ENCODE measurements around the gene WASL. TPM values are rescaled to one million over a fixed set of nuclear protein-coding genes. Genes with fewer than 3 reads are reported as not detected.

Gene WASL
- total RNA-seq, 1 experiment from 2014 or later: 34.4 TPM

GRCh38 chr7:123673752-123674398 is 74.9 kb downstream of the WASL start:
- no peak for DNase-seq (ENCODE audit: low spot score)
- H3K27me3 Mint-ChIP-seq (ENCODE audit: low read depth): no peaks in the 10 kb centered on the region
- ATAC-seq: no peak; the same call in 1 of the 2 replicates
- H3K9me3 Mint-ChIP-seq: no peaks in the 10 kb centered on the region
- CTCF ChIA-PET: interaction anchor here (0.7 to 1.2 kb wide), 2 partner anchors 28 to 93 kb away, joined by 3 to 5 read pairs; no protein-coding TSS in a partner anchor
- H3K36me3 Mint-ChIP-seq: no peaks in the 10 kb centered on the region
- H3K4me1 Mint-ChIP-seq: peaks cover 17% of the 10 kb centered on the region
- no peak overlapping the region for H3K4me3 Mint-ChIP-seq
- no peak overlapping the region for H3K27ac Mint-ChIP-seq
- POLR2A ChIA-PET: no interaction called here
- TF ChIP-seq ZNF263 (CRISPR knock-in tag; IDR thresholded peaks at IDR 0.05; ENCODE audit: low read depth) (no peak), ATF1 (CRISPR knock-in tag; IDR thresholded peaks at IDR 0.05) (no peak), ZNF532 (CRISPR knock-in tag; IDR thresholded peaks at IDR 0.05; ENCODE audit: borderline replicate concordance) (0 out of 2 replicates have a peak, but pooled peaks have one; percentile 34)

GRCh38 chr7:123673137-123673732 is 75.6 kb downstream of the WASL start:
- Mint-ChIP-seq H3K4me1 (peaks cover 20% of the 10 kb centered on the region), H3K9me3 (no peaks in the 10 kb centered on the region), H3K4me3 (no peak overlapping the region), H3K27me3 (ENCODE audit: low read depth) (no peaks in the 10 kb centered on the region), H3K27ac (no peak overlapping the region), H3K36me3 (no peaks in the 10 kb centered on the region)
- no peak for DNase-seq (ENCODE audit: low spot score)
- ATAC-seq: no peak
- CTCF ChIA-PET: no interaction called here
- TF ChIP-seq TEAD1 (CRISPR knock-in tag; IDR thresholded peaks at IDR 0.05): no peak
- TF ChIP-seq ATF2 (CRISPR knock-in tag; IDR thresholded peaks at IDR 0.05; ENCODE audit: borderline replicate concordance, low read depth): no peak
- TF ChIP-seq ATF3 (CRISPR knock-in tag; conservative IDR thresholded peaks at IDR 0.05): no peak
- no peak for TF ChIP-seq ZMAT4 (CRISPR knock-in tag; IDR thresholded peaks at IDR 0.05)
- TF ChIP-seq TP53 (CRISPR knock-in tag; IDR thresholded peaks at IDR 0.05): no peak
- no peak for TF ChIP-seq SMAD3 (CRISPR knock-in tag; IDR thresholded peaks at IDR 0.05; ENCODE audit: borderline replicate concordance)
- no peak for TF ChIP-seq ZSCAN18 (CRISPR knock-in tag; IDR thresholded peaks at IDR 0.05)
- no peak for TF ChIP-seq RELA (CRISPR knock-in tag; IDR thresholded peaks at IDR 0.05; ENCODE audit: borderline replicate concordance)
- no peak for TF ChIP-seq RORB (CRISPR knock-in tag; IDR thresholded peaks at IDR 0.05)
- no peak for TF ChIP-seq MAX (CRISPR knock-in tag; IDR thresholded peaks at IDR 0.05)
- TF ChIP-seq ZBTB43 (CRISPR knock-in tag; IDR thresholded peaks at IDR 0.05): no peak
- no peak for TF ChIP-seq ZNF121 (CRISPR knock-in tag; IDR thresholded peaks at IDR 0.05)
- TF ChIP-seq IRF1 (CRISPR knock-in tag; IDR thresholded peaks at IDR 0.05): no peak
- TF ChIP-seq E2F1 (CRISPR knock-in tag; IDR thresholded peaks at IDR 0.05): no peak
- TF ChIP-seq SP1 (CRISPR knock-in tag; conservative IDR thresholded peaks at IDR 0.05): no peak
- no peak for TF ChIP-seq NFATC4 (CRISPR knock-in tag; IDR thresholded peaks at IDR 0.05)
- TF ChIP-seq HMGXB4 (CRISPR knock-in tag; IDR thresholded peaks at IDR 0.05): no peak
- POLR2A ChIA-PET: no interaction called here
